GM18498 (cell line): Measurements from ENCODE around the gene FAM120C.

ENCODE experiments used
- ATAC-seq: cut with Tn5 transposase; IDR thresholded peaks from one replicate; pipeline ENCODE4 v1.9.1; 2021; ENCODE audit warnings: mild to moderate bottlenecking, moderate library complexity; ENCODE audit not compliant: unreplicated experiment

The FAM120C gene

GRCh38 chrX:54171527-54172250 is 11.4 kb downstream of the FAM120C start:
- no peak for ATAC-seq

- no peak for ATAC-seq
Observed at GRCh38 chrX:54171091-54171490, 12.0 kb downstream of the FAM120C start.

GRCh38 chrX:54166915-54167314 is 16.1 kb downstream of the FAM120C start:
- ATAC-seq: no peak

- ATAC-seq: no peak
Observed at GRCh38 chrX:54157561-54157960, 25.5 kb downstream of the FAM120C start.

- no peak for ATAC-seq
Observed at GRCh38 chrX:54134269-54134668, 48.8 kb downstream of the FAM120C start.

- ATAC-seq: no peak
Observed at GRCh38 chrX:54116391-54116790, 66.7 kb downstream of the FAM120C start.

GRCh38 chrX:54093571-54093970 is 89.5 kb downstream of the FAM120C start:
- no peak for ATAC-seq

GRCh38 chrX:54093159-54093558 is 89.9 kb downstream of the FAM120C start:
- no peak for ATAC-seq

GRCh38 chrX:54090880-54091279 is 92.2 kb downstream of the FAM120C start:
- ATAC-seq: no peak

- ATAC-seq: no peak
Observed at GRCh38 chrX:54089191-54089590, 93.9 kb downstream of the FAM120C start.

GRCh38 chrX:54087661-54088060 is 95.4 kb downstream of the FAM120C start:
- no peak for ATAC-seq

GRCh38 chrX:54085666-54086065 is 97.4 kb downstream of the FAM120C start:
- no peak for ATAC-seq

- ATAC-seq: no peak
Observed at GRCh38 chrX:54076903-54077302, 106.2 kb downstream of the FAM120C start.

- no peak for ATAC-seq
Observed at GRCh38 chrX:54074826-54075225, 108.2 kb downstream of the FAM120C start.

- ATAC-seq: no peak
Observed at GRCh38 chrX:54067766-54068165, 115.3 kb downstream of the FAM120C start.

- no peak for ATAC-seq
Observed at GRCh38 chrX:54066841-54067240, 116.2 kb downstream of the FAM120C start.

- no peak for ATAC-seq
Observed at GRCh38 chrX:54064564-54064963, 118.5 kb downstream of the FAM120C start.

- no peak for ATAC-seq
Observed at GRCh38 chrX:54063361-54063760, 119.7 kb downstream of the FAM120C start.

GRCh38 chrX:54049801-54050200 is 133.3 kb downstream of the FAM120C start:
- no peak for ATAC-seq

GRCh38 chrX:54048412-54048811 is 134.6 kb downstream of the FAM120C start:
- ATAC-seq: no peak

GRCh38 chrX:54045563-54046228 is 137.4 kb downstream of the FAM120C start:
- no peak for ATAC-seq

- ATAC-seq: no peak
Observed at GRCh38 chrX:54044877-54045338, 138.1 kb downstream of the FAM120C start.
